Suprapubic skin (tissue), 3 donors: ENCODE measurements around the gene RRM2.

Source experiments
- CTCF ChIP-seq, 2 donors: fragments of 200-600 bp in 1 of 2; fragments of 450-650 bp in 1 of 2; sonication (generic) in 1 of 2; IDR thresholded peaks; one replicate each; pipeline ENCODE4 v1.5.1; 2016 to 2019; ENCODE audit warnings: antibody characterized with exemption in 2 of 2, mild to moderate bottlenecking in 1 of 2, moderate library complexity in 1 of 2
- POLR2A ChIP-seq, 2 donors: fragments of 450-650 bp; IDR thresholded peaks; one replicate each; pipeline ENCODE4 v1.6.1; 2017; ENCODE audit warnings: antibody characterized with exemption in 2 of 2, mild to moderate bottlenecking in 2 of 2, moderate library complexity in 2 of 2

- TF ChIP-seq CTCF (IDR thresholded peaks at IDR 0.05) (no peak), POLR2A (IDR thresholded peaks at IDR 0.05) (no peak)
Measured at GRCh38 chr2:10080536-10081304, 41.8 kb upstream of the RRM2 start.
